Measurements from ENCODE around the gene MAP1LC3B.

MAP1LC3B gene

GRCh38 chr16:87448866-87449265 is 56.7 kb downstream of the MAP1LC3B start:
- Histone ChIP-seq H3K4me3 (ENCODE audit: low read depth, low read length) (no peak overlapping the region), H3K27me3 (ENCODE audit: insufficient read depth, low read depth, severe bottlenecking) (no peaks in the 10 kb centered on the region), H3K36me3 (peaks cover 4% of the 10 kb centered on the region), H3K27ac (no peak overlapping the region), H3K9me3 (ENCODE audit: severe bottlenecking) (no peaks in the 10 kb centered on the region)
- DNase-seq, result no peak
- no peak for TF ChIP-seq CTCF (IDR thresholded peaks at IDR 0.05; ENCODE audit: low read depth, low read length)

GRCh38 chr16:87451563-87452210 is 59.6 kb downstream of the MAP1LC3B start:
- DNase-seq, result no peak
- Histone ChIP-seq H3K36me3 (peaks cover 4% of the 10 kb centered on the region), H3K4me3 (ENCODE audit: low read depth, low read length) (no peak overlapping the region), H3K27ac (no peak overlapping the region), H3K9me3 (ENCODE audit: severe bottlenecking) (no peaks in the 10 kb centered on the region), H3K27me3 (ENCODE audit: insufficient read depth, low read depth, severe bottlenecking) (no peaks in the 10 kb centered on the region)
- no peak for TF ChIP-seq CTCF (IDR thresholded peaks at IDR 0.05; ENCODE audit: low read depth, low read length)

- DNase-seq, result no peak
- Histone ChIP-seq H3K36me3 (peaks cover 2% of the 10 kb centered on the region), H3K9me3 (ENCODE audit: severe bottlenecking) (no peaks in the 10 kb centered on the region), H3K27me3 (ENCODE audit: insufficient read depth, low read depth, severe bottlenecking) (no peaks in the 10 kb centered on the region), H3K27ac (no peak overlapping the region), H3K4me3 (ENCODE audit: low read depth, low read length) (no peak overlapping the region)
- no peak for TF ChIP-seq CTCF (IDR thresholded peaks at IDR 0.05; ENCODE audit: low read depth, low read length)
Observed at GRCh38 chr16:87453326-87453725, 61.2 kb downstream of the MAP1LC3B start.
